Endodermal cell (in vitro differentiated cells): ENCODE data around the gene KIRREL3. TPM values are rescaled to one million over a fixed set of nuclear protein-coding genes. Genes with fewer than 3 reads are reported as not detected.

ENCODE experiments used
- DNase-seq: peaks from one replicate; pipeline ENCODE4 v3.0.0-alpha.2; 2017
- H3K27ac ChIP-seq: 2 replicates; pipeline ENCODE4 v1.5.1; 2013; ENCODE audit warnings: mild to moderate bottlenecking, low read depth, low read length, moderate library complexity
- H3K27me3 ChIP-seq: 2 replicates; pipeline ENCODE4 v1.6.1; 2013; ENCODE audit warnings: mild to moderate bottlenecking, low read length, moderate library complexity; ENCODE audit not compliant: insufficient read depth, control insufficient read depth, poor library complexity, severe bottlenecking
- H3K36me3 ChIP-seq: 2 replicates; pipeline ENCODE4 v1.7.0; 2013; ENCODE audit warnings: mild to moderate bottlenecking, low read length, moderate library complexity; ENCODE audit not compliant: control insufficient read depth, insufficient read depth
- H3K4me1 ChIP-seq: one replicate; pipeline ENCODE4 v1.7.0; 2013; ENCODE audit warnings: low read length; ENCODE audit not compliant: control insufficient read depth, insufficient read depth
- H3K4me3 ChIP-seq: 2 replicates; pipeline ENCODE4 v1.5.1; 2013; ENCODE audit warnings: mild to moderate bottlenecking, low read length, moderate library complexity
- H3K9ac ChIP-seq: 2 replicates; pipeline ENCODE4 v1.6.1; 2013; ENCODE audit warnings: mild to moderate bottlenecking, low read length, moderate library complexity; ENCODE audit not compliant: poor library complexity, severe bottlenecking; ENCODE audit errors: extremely low read depth
- H3K9me3 ChIP-seq: 2 replicates; pipeline ENCODE4 v1.6.1; 2013; ENCODE audit warnings: mild to moderate bottlenecking, low read length, moderate library complexity; ENCODE audit not compliant: control insufficient read depth
- H3K27ac Mint-ChIP-seq: 2 replicates; pipeline ENCODE4 v1.8.0; 2020; ENCODE audit warnings: mixed read lengths
- H3K27me3 Mint-ChIP-seq: 2 replicates; pipeline ENCODE4 v1.8.0; 2021; ENCODE audit warnings: mild to moderate bottlenecking, mixed read lengths; ENCODE audit not compliant: insufficient read depth
- H3K36me3 Mint-ChIP-seq: 2 replicates; pipeline ENCODE4 v1.8.0; 2020; ENCODE audit warnings: low read depth, mixed read lengths
- H3K4me1 Mint-ChIP-seq: 2 replicates; pipeline ENCODE4 v1.8.0; 2020; ENCODE audit warnings: mixed read lengths
- H3K4me3 Mint-ChIP-seq: 2 replicates; pipeline ENCODE4 v1.8.0; 2020; ENCODE audit warnings: mild to moderate bottlenecking, moderate library complexity, mixed read lengths
- H3K9me3 Mint-ChIP-seq: 2 replicates; pipeline ENCODE4 v1.8.0; 2020; ENCODE audit warnings: mild to moderate bottlenecking, mixed read lengths
- CTCF ChIP-seq: fragments of 200-600 bp; sonication (generic); conservative IDR thresholded peaks from 2 replicates; pipeline ENCODE4 v1.5.0; 2021; ENCODE audit warnings: antibody characterized with exemption, mild to moderate bottlenecking
- WGBS, 2 experiments: methylation state at CpG; one replicate each; pipeline versions ENCODE4 v1.1.5 to v1.1.7; 2013; ENCODE audit warnings: missing lambda C conversion rate in 2 of 2, mixed read lengths in 1 of 2; ENCODE audit not compliant: insufficient coverage in 1 of 2, insufficient read length in 1 of 2; 5-methylcytosine and 5-hydroxymethylcytosine counted together
- total RNA-seq, 2 donors: library from RNA; stranded (reverse); fragmentation: NEBNext Ultra II Directional in 1 of 2; extraction: Animal tissue kit (Norgen Biotek cat#: 25700) in 1 of 2; gene quantifications; 2 replicates in 1 of 2; 3 replicates in 1 of 2; pipeline ENCODE4 v1.2.1, GENCODE V29; 2021

The KIRREL3 gene
- total RNA-seq, 2 donors from 2014 or later, result 1.1 to 1.4 TPM

GRCh38 chr11:126753990-126754389, 246.6 kb downstream of the KIRREL3 start:
- Histone ChIP-seq H3K4me1 (peaks cover 9% of the 10 kb centered on the region), H3K4me3 (no peak overlapping the region), H3K36me3 (no peaks in the 10 kb centered on the region), H3K9me3 (peaks cover 9% of the 10 kb centered on the region), H3K9ac (no peak overlapping the region), H3K27ac (no peak overlapping the region), H3K27me3 (peaks cover 90% of the 10 kb centered on the region)
- no peaks in the 10 kb centered on the region for H3K36me3 Mint-ChIP-seq
- H3K4me1 Mint-ChIP-seq, result peaks cover 21% of the 10 kb centered on the region
- H3K27me3 Mint-ChIP-seq, result peaks cover 93% of the 10 kb centered on the region
- peaks cover 15% of the 10 kb centered on the region for H3K9me3 Mint-ChIP-seq
- H3K27ac Mint-ChIP-seq, result no peak overlapping the region
- no peak overlapping the region for H3K4me3 Mint-ChIP-seq
- TF ChIP-seq CTCF, result no peak
- 100% methylated on average over 1 of the region's 1 CpG; no CpG with 5 or more reads in 1 of the 2 experiments for WGBS, 2 experiments
- DNase-seq, result no peak

DNA sequence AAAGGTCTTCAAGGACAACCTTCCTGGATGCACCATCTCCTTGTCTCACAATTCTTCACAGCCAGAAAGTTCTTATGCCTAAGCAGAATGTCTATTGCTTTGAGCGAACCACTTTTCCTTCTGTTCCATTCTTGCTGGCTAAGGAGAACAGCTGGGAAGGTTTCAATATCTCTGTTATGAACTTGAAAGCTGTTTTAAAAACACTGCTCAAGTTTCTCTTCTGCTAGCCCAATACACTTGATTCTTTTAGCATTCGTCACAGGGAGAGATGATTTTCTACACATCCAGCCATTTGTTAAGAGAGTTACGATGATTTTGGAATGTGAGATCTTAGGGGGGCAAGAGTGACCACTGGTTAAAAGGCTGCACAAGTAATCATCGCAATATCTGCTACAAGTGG, 249.3 kb downstream of the KIRREL3 start:
- Histone ChIP-seq H3K9me3 (peaks cover 9% of the 10 kb centered on the region), H3K27me3 (peaks cover 83% of the 10 kb centered on the region), H3K36me3 (no peaks in the 10 kb centered on the region), H3K4me1 (peaks cover 9% of the 10 kb centered on the region), H3K27ac (no peak overlapping the region), H3K4me3 (no peak overlapping the region), H3K9ac (no peak overlapping the region)
- no peak for DNase-seq
- WGBS, 2 experiments, result 94 to 98% methylated on average over 2 to 4 of the region's 4 CpGs
- Mint-ChIP-seq H3K9me3 (peaks cover 15% of the 10 kb centered on the region), H3K36me3 (no peaks in the 10 kb centered on the region), H3K27ac (no peak overlapping the region), H3K4me1 (peaks cover 32% of the 10 kb centered on the region), H3K4me3 (no peak overlapping the region), H3K27me3 (peaks cover 89% of the 10 kb centered on the region)
- no peak for TF ChIP-seq CTCF

GRCh38 chr11:126748793-126749192, 251.8 kb downstream of the KIRREL3 start:
- peaks cover 15% of the 10 kb centered on the region for H3K9me3 Mint-ChIP-seq
- H3K4me3 ChIP-seq, result no peak overlapping the region
- no peaks in the 10 kb centered on the region for H3K36me3 Mint-ChIP-seq
- TF ChIP-seq CTCF, result no peak
- no peak overlapping the region for H3K27ac Mint-ChIP-seq
- H3K9me3 ChIP-seq, result peaks cover 9% of the 10 kb centered on the region
- H3K4me3 Mint-ChIP-seq, result no peak overlapping the region
- 80 to 85% methylated on average over 6 of the region's 6 CpGs for WGBS, 2 experiments
- H3K36me3 ChIP-seq, result no peaks in the 10 kb centered on the region
- H3K27ac ChIP-seq, result no peak overlapping the region
- peaks cover 14% of the 10 kb centered on the region for H3K4me1 Mint-ChIP-seq
- H3K27me3 Mint-ChIP-seq, result peaks cover 88% of the 10 kb centered on the region
- no peak for DNase-seq
- peaks cover 88% of the 10 kb centered on the region for H3K27me3 ChIP-seq
- H3K9ac ChIP-seq, result no peak overlapping the region
- peaks cover 2% of the 10 kb centered on the region for H3K4me1 ChIP-seq
